WTC11 (cell line): Measurements from ENCODE around the gene ADGRA1. TPM values are rescaled to one million over a fixed set of nuclear protein-coding genes. Genes with fewer than 3 reads are reported as not detected.

Experiments used
- ATAC-seq: fragments of 200-7000 bp; cut with Tn5 transposase; 2 replicates; pipeline ENCODE4 v1.10.0; 2021; ENCODE audit warnings: mild to moderate bottlenecking, moderate library complexity
- CTCF ChIA-PET: fragments of 300-600 bp; sonication (Branson Sonifier 250); formaldehyde crosslinking; loops from one replicate; lab custom pipeline; 2021; ENCODE audit warnings: antibody characterized with exemption; lab: Charles Lee
- POLR2A ChIA-PET: fragments of 350-600 bp; sonication (Branson Sonifier 250); formaldehyde crosslinking; loops from one replicate; lab custom pipeline; 2021; ENCODE audit warnings: antibody characterized with exemption; lab: Charles Lee
- DNase-seq: peaks from one replicate; pipeline ENCODE4 v3.0.0; 2021; ENCODE audit warnings: low spot score
- H3K27ac Mint-ChIP-seq: 2 replicates; pipeline ENCODE4 v1.8.0; 2021; ENCODE audit warnings: mixed read lengths
- H3K27me3 Mint-ChIP-seq: 2 replicates; pipeline ENCODE4 v1.8.0; 2021; ENCODE audit warnings: low read depth, mild to moderate bottlenecking, moderate library complexity, mixed read lengths
- H3K36me3 Mint-ChIP-seq: 2 replicates; pipeline ENCODE4 v1.8.0; 2021; ENCODE audit warnings: mixed read lengths
- H3K4me1 Mint-ChIP-seq: 2 replicates; pipeline ENCODE4 v1.8.0; 2022; ENCODE audit warnings: mixed read lengths
- H3K4me3 Mint-ChIP-seq: 2 replicates; pipeline ENCODE4 v1.8.0; 2021; ENCODE audit warnings: mild to moderate bottlenecking, moderate library complexity, mixed read lengths
- H3K9me3 Mint-ChIP-seq: 2 replicates; pipeline ENCODE4 v1.8.0; 2021; ENCODE audit warnings: mixed read lengths
- ATF1 ChIP-seq: sonication (generic); formaldehyde crosslinking; IDR thresholded peaks from 2 replicates; pipeline ENCODE4 v1.8.1; 2023; ENCODE audit warnings: mild to moderate bottlenecking, moderate library complexity, missing genetic modification reagents
- CBFB ChIP-seq: sonication (generic); formaldehyde crosslinking; IDR thresholded peaks from 2 replicates; pipeline ENCODE4 v1.8.1; 2022; ENCODE audit warnings: mild to moderate bottlenecking, low read depth, missing genetic modification reagents
- ESRRA ChIP-seq: sonication (generic); formaldehyde crosslinking; IDR thresholded peaks from 2 replicates; pipeline ENCODE4 v1.8.1; 2022; ENCODE audit warnings: mild to moderate bottlenecking, missing genetic modification reagents, borderline replicate concordance
- IRF2 ChIP-seq: sonication (generic); formaldehyde crosslinking; IDR thresholded peaks from 2 replicates; pipeline ENCODE4 v1.8.0; 2022; ENCODE audit warnings: low read depth, missing genetic modification reagents, borderline replicate concordance
- JAZF1 ChIP-seq: fragments of 250-450 bp; sonication (Bioruptor Pico); IDR thresholded peaks from 2 replicates; pipeline ENCODE4 v1.9.0; 2021; ENCODE audit warnings: moderate library complexity, mild to moderate bottlenecking, inconsistent platforms
- KAT7 ChIP-seq: sonication (generic); formaldehyde crosslinking; IDR thresholded peaks from 2 replicates; pipeline ENCODE4 v1.8.1; 2023; ENCODE audit warnings: missing genetic modification reagents, mild to moderate bottlenecking, borderline replicate concordance
- NR1H2 ChIP-seq: sonication (generic); formaldehyde crosslinking; IDR thresholded peaks from 2 replicates; pipeline ENCODE4 v1.9.0; 2021; ENCODE audit warnings: mild to moderate bottlenecking, moderate library complexity, missing genetic modification reagents
- RELA ChIP-seq: sonication (generic); formaldehyde crosslinking; IDR thresholded peaks from 2 replicates; pipeline ENCODE4 v1.8.1; 2022; ENCODE audit warnings: missing genetic modification reagents, mild to moderate bottlenecking, borderline replicate concordance
- SOX15 ChIP-seq: fragments of 250-450 bp; sonication (Bioruptor Pico); IDR thresholded peaks from 2 replicates; pipeline ENCODE4 v1.9.0; 2021; ENCODE audit warnings: mild to moderate bottlenecking
- TEAD4 ChIP-seq: sonication (generic); formaldehyde crosslinking; IDR thresholded peaks from 2 replicates; pipeline ENCODE4 v1.8.0; 2022; ENCODE audit warnings: mild to moderate bottlenecking, missing genetic modification reagents
- TP53 ChIP-seq: sonication (generic); formaldehyde crosslinking; IDR thresholded peaks from 2 replicates; pipeline ENCODE4 v1.8.1; 2023; ENCODE audit warnings: mild to moderate bottlenecking, missing genetic modification reagents
- ZNF396 ChIP-seq: fragments of 250-450 bp; sonication (Bioruptor Pico); IDR thresholded peaks from 2 replicates; pipeline ENCODE4 v1.8.0; 2021; ENCODE audit warnings: mild to moderate bottlenecking, moderate library complexity, borderline replicate concordance
- total RNA-seq: library from RNA; stranded (reverse); gene quantifications from 3 replicates; pipeline ENCODE4 v1.2.3, GENCODE V29; 2021
- TF ChIP-seq, protein P1 (sequence below): sonication (generic); formaldehyde crosslinking; conservative IDR thresholded peaks from 2 replicates; pipeline ENCODE4 v1.8.1; 2022; ENCODE audit warnings: mild to moderate bottlenecking, missing genetic modification reagents
- TF ChIP-seq, protein P2 (sequence below): sonication (generic); formaldehyde crosslinking; conservative IDR thresholded peaks from 2 replicates; pipeline ENCODE4 v1.8.1; 2023; ENCODE audit warnings: mild to moderate bottlenecking, low read depth, missing genetic modification reagents, moderate library complexity
- TF ChIP-seq, protein P3 (sequence below): sonication (generic); formaldehyde crosslinking; IDR thresholded peaks from 2 replicates; pipeline ENCODE4 v1.8.1; 2023; ENCODE audit warnings: mild to moderate bottlenecking, missing genetic modification reagents, moderate library complexity
- TF ChIP-seq, protein P4 (sequence below): sonication (generic); formaldehyde crosslinking; IDR thresholded peaks from 2 replicates; pipeline ENCODE4 v1.8.0; 2022; ENCODE audit warnings: mild to moderate bottlenecking, missing genetic modification reagents
- TF ChIP-seq, protein P5 (sequence below): sonication (generic); formaldehyde crosslinking; IDR thresholded peaks from 2 replicates; pipeline ENCODE4 v1.8.1; 2023; ENCODE audit warnings: mild to moderate bottlenecking, missing genetic modification reagents
- TF ChIP-seq, protein P6 (sequence below): fragments of 200-600 bp; IDR thresholded peaks from 2 replicates; pipeline ENCODE4 v1.8.0; 2022; ENCODE audit warnings: antibody characterized with exemption
- TF ChIP-seq, protein P7 (sequence below): fragments of 250-450 bp; sonication (Bioruptor Pico); IDR thresholded peaks from 2 replicates; pipeline ENCODE4 v2.1.2; 2022; ENCODE audit warnings: mild to moderate bottlenecking, moderate library complexity

Gene ADGRA1
- total RNA-seq, 1 experiment from 2014 or later: 0.20 TPM

DNA sequence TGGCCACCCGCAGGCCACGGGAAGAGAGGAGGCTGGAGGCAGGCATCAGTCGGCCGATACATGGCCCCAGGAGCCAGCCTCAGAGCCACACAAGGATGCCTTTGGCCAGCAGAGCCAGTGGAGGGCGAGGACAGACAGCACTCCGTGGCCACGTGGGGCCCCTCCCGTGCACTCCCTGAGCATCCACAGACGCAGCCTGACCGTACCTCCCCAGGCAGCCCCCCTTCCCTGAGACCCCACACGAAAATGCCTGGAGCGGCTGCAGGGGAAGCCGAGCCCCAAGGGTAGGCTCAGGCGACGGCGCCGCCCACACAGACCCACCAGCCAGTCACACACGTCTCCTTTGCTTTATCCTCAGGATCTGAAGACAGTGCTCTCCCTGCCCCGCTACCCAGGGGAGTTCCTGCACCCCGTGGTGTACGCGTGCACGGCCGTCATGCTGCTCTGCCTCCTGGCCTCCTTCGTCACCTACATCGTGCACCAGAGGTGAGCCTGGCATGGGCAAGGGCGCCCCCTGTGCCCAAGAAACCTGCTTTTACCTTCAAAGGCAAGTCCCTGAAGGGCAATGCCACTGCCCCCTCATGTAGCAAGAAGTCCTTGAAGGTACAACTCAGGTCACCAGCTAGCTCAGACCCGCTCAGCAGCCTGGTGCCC, 9.0 kb downstream of the ADGRA1 start (continued):
- TF ChIP-seq TP53 (CRISPR knock-in tag) (no peak), IRF2 (no peak), ESRRA (no peak), CBFB (no peak), KAT7 (CRISPR knock-in tag) (no peak)
- TF ChIP-seq, protein P1, sequence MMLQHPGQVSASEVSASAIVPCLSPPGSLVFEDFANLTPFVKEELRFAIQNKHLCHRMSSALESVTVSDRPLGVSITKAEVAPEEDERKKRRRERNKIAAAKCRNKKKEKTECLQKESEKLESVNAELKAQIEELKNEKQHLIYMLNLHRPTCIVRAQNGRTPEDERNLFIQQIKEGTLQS (CRISPR knock-in tag): no peak

DNA sequence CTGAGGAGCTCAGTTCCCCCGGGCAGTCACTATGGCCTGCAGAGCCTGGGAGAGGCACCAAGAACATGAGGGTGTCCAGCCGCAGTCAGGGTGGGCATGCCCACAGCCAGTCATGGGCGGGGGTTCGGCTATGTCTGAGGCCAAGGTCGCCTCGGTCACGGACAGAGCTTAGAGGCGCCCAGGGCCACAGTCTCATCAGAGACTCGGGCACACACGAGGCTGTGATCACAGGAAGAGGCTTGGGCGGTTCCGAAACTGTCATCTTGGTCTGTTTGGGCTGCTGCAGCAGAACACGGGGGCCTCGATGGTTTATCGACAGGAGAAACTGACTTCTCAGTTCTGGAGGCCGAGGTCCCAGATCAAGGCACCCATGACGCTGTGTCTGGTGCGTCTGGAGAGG, 9.7 kb downstream of the ADGRA1 start:
- H3K27ac Mint-ChIP-seq: no peak overlapping the region
- no peaks in the 10 kb centered on the region for H3K27me3 Mint-ChIP-seq
- CTCF ChIA-PET: interaction anchor here (1.1 to 1.5 kb wide), 3 partner anchors 13 to 160 kb away, joined by 4 to 5 read pairs (median 4); no protein-coding TSS in a partner anchor
- peaks cover 21% of the 10 kb centered on the region for H3K4me1 Mint-ChIP-seq
- H3K9me3 Mint-ChIP-seq: no peaks in the 10 kb centered on the region
- no peak overlapping the region for H3K4me3 Mint-ChIP-seq
- no peaks in the 10 kb centered on the region for H3K36me3 Mint-ChIP-seq
- POLR2A ChIA-PET: no interaction called here
- TF ChIP-seq RELA (CRISPR knock-in tag): no peak
- no peak for TF ChIP-seq JAZF1 (CRISPR knock-in tag)
- TF ChIP-seq ZNF396 (CRISPR knock-in tag): no peak
- TF ChIP-seq, protein P2, sequence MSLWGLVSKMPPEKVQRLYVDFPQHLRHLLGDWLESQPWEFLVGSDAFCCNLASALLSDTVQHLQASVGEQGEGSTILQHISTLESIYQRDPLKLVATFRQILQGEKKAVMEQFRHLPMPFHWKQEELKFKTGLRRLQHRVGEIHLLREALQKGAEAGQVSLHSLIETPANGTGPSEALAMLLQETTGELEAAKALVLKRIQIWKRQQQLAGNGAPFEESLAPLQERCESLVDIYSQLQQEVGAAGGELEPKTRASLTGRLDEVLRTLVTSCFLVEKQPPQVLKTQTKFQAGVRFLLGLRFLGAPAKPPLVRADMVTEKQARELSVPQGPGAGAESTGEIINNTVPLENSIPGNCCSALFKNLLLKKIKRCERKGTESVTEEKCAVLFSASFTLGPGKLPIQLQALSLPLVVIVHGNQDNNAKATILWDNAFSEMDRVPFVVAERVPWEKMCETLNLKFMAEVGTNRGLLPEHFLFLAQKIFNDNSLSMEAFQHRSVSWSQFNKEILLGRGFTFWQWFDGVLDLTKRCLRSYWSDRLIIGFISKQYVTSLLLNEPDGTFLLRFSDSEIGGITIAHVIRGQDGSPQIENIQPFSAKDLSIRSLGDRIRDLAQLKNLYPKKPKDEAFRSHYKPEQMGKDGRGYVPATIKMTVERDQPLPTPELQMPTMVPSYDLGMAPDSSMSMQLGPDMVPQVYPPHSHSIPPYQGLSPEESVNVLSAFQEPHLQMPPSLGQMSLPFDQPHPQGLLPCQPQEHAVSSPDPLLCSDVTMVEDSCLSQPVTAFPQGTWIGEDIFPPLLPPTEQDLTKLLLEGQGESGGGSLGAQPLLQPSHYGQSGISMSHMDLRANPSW (CRISPR knock-in tag): no peak
- TF ChIP-seq, protein P3, sequence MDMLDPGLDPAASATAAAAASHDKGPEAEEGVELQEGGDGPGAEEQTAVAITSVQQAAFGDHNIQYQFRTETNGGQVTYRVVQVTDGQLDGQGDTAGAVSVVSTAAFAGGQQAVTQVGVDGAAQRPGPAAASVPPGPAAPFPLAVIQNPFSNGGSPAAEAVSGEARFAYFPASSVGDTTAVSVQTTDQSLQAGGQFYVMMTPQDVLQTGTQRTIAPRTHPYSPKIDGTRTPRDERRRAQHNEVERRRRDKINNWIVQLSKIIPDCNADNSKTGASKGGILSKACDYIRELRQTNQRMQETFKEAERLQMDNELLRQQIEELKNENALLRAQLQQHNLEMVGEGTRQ: no peak
- TF ChIP-seq, protein P4, sequence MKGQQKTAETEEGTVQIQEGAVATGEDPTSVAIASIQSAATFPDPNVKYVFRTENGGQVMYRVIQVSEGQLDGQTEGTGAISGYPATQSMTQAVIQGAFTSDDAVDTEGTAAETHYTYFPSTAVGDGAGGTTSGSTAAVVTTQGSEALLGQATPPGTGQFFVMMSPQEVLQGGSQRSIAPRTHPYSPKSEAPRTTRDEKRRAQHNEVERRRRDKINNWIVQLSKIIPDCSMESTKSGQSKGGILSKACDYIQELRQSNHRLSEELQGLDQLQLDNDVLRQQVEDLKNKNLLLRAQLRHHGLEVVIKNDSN (CRISPR knock-in tag): no peak
- no peak for TF ChIP-seq ATF1 (CRISPR knock-in tag)
- no peak for TF ChIP-seq SOX15
- TF ChIP-seq, protein P5, sequence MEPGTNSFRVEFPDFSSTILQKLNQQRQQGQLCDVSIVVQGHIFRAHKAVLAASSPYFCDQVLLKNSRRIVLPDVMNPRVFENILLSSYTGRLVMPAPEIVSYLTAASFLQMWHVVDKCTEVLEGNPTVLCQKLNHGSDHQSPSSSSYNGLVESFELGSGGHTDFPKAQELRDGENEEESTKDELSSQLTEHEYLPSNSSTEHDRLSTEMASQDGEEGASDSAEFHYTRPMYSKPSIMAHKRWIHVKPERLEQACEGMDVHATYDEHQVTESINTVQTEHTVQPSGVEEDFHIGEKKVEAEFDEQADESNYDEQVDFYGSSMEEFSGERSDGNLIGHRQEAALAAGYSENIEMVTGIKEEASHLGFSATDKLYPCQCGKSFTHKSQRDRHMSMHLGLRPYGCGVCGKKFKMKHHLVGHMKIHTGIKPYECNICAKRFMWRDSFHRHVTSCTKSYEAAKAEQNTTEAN (CRISPR knock-in tag): no peak
- no peak for TF ChIP-seq NR1H2 (CRISPR knock-in tag)
- TF ChIP-seq, protein P6, sequence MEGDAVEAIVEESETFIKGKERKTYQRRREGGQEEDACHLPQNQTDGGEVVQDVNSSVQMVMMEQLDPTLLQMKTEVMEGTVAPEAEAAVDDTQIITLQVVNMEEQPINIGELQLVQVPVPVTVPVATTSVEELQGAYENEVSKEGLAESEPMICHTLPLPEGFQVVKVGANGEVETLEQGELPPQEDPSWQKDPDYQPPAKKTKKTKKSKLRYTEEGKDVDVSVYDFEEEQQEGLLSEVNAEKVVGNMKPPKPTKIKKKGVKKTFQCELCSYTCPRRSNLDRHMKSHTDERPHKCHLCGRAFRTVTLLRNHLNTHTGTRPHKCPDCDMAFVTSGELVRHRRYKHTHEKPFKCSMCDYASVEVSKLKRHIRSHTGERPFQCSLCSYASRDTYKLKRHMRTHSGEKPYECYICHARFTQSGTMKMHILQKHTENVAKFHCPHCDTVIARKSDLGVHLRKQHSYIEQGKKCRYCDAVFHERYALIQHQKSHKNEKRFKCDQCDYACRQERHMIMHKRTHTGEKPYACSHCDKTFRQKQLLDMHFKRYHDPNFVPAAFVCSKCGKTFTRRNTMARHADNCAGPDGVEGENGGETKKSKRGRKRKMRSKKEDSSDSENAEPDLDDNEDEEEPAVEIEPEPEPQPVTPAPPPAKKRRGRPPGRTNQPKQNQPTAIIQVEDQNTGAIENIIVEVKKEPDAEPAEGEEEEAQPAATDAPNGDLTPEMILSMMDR: no peak
- TF ChIP-seq, protein P7, sequence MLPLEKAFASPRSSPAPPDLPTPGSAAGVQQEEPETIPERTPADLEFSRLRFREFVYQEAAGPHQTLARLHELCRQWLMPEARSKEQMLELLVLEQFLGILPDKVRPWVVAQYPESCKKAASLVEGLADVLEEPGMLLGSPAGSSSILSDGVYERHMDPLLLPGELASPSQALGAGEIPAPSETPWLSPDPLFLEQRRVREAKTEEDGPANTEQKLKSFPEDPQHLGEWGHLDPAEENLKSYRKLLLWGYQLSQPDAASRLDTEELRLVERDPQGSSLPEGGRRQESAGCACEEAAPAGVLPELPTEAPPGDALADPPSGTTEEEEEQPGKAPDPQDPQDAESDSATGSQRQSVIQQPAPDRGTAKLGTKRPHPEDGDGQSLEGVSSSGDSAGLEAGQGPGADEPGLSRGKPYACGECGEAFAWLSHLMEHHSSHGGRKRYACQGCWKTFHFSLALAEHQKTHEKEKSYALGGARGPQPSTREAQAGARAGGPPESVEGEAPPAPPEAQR (CRISPR knock-in tag): no peak
- TF ChIP-seq TEAD4 (CRISPR knock-in tag): no peak
- no peak for TF ChIP-seq IRF2
- ATAC-seq (no peak), DNase-seq (no peak)
